ENCODE data around the gene CCDC70.
"Not testable (repeated sequence)": the region's sequence is repeated elsewhere in the genome, so short reads cannot be mapped to it uniquely, and the experiment has no call there.

The CCDC70 gene

DNA sequence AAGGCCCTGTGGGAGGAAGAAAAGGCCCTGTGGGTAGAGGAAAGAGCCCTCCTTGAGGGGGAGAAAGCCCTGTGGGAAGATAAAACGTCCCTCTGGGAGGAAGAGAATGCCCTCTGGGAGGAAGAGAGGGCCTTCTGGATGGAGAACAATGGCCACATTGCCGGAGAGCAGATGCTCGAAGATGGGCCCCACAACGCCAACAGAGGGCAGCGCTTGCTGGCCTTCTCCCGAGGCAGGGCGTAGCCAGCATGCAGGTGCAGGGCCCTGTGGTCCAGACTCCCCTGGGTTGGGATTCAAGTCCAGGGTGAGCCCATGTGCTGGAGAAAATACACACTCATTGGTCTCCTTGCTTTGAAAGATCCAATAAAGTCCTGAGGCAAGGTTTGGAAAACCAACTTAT lies 4.1 kb downstream of the CCDC70 start:
- DNase-seq, result no peak

DNA sequence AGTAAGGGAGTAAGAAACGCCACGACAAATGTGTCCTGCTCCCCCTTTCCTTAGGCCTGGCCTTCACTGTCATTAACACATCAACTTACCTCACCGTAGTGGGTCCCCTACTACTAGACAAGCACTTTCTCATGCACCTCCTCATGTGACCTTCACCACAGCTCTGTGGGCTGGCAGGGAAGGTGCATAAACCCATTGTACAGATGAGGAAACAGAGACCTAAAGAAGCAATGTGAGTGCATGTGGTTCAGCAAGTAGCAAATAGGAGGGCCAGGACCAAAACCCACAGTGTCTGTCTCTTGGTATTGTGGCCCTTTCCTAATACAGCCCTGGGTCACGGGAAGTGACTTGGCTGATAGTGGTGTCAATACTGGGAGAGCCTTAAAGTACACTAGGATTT lies 5.3 kb downstream of the CCDC70 start:
- DNase-seq, result no peak

DNA sequence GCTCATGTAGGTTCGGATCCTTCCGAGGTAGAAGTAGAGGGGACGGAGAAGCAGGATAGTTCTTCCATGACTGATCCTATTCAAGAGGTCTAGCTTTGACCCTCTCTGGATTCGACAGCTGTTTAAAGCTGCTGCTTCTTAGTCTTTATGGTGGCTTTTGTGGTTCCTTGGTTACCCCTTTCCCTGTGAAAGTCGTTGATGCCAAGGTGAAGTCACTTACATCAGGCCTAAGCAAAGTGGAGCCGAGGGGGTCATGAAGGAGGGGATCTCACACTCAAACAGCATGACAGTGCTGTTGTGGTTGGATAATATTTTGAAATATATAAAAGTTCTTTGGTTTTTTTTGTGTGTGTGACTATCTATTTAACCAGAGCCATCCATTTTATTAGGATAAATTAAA lies 8.1 kb downstream of the CCDC70 start:
- no peak for DNase-seq

DNA sequence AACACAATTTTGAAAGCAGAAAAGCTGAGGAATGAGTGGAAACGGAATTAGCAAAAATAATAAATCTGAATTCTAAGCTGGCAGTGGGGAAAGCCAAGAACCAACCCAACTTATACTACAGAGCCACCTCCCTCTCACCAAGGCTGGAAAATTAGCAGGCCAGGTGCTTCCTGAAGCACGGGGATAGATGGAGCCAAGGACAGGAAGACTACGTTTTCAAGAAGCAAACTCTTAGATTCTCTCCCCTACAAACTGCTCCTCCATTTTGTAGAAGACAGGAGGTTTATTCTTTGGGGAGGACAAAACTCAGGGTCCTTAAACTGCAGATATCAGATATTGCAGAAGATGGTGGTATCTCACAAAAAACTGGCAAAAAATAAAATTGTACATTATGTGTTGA lies 8.8 kb downstream of the CCDC70 start:
- DNase-seq, result no peak

DNA sequence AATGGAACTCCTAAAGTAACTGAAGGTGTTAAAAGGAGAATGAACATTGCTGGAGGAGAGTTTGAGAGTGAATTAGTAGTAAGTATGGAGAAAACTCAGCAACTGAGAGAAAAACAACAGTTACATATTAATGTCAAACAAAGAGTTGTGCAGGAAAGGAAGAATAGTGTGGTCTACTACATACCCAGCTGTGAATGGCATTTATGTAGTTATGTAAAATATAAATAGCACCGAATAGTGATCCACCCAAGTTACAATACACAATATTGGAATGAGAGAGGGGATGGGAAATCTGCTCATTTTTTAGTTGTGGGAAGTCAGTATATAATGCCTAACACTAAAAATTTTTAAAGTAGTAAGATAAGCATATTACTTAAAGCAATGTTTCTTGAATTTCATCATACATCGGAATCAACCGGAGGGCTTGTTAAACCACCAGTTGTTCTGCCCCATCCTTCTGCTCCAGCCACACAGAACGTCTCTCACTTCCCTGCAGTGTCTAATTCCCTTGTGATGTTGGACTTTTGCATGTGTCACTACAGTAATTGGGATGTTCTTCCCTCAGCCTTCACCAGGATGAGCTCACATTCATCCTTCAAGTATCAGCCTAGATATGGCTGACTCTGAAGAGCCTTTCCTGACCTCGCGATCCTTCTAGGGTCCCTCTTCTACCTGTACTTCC lies 11.5 kb downstream of the CCDC70 start:
- DNase-seq, result no peak

GRCh38 chr13:51873837-51874236 lies 12.1 kb downstream of the CCDC70 start:
- no peak for DNase-seq

- DNase-seq, result no peak
Measured at GRCh38 chr13:51874651-51875050, 12.9 kb downstream of the CCDC70 start.

DNA sequence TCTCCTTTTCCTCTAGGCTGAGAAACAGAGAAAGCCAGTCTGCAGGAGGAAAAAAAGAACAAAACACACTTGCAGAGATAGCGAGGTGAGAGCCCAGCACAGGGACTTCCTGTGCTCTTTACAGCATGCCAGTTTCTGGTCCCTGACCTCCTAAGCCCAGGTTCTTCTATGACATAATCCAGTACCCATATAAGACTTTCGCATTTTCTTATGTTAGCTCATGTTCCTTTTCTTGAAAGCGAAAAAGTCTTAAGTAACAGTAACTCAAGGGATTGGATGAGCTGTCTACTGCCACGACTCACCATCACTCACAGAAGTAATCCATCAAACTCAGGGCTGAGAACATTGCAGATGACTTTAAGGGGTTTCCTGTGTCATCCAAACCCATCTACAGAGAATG lies 17.4 kb downstream of the CCDC70 start:
- no peak for DNase-seq

GRCh38 chr13:51881296-51881695 lies 19.5 kb downstream of the CCDC70 start:
- DNase-seq, result no peak

DNA sequence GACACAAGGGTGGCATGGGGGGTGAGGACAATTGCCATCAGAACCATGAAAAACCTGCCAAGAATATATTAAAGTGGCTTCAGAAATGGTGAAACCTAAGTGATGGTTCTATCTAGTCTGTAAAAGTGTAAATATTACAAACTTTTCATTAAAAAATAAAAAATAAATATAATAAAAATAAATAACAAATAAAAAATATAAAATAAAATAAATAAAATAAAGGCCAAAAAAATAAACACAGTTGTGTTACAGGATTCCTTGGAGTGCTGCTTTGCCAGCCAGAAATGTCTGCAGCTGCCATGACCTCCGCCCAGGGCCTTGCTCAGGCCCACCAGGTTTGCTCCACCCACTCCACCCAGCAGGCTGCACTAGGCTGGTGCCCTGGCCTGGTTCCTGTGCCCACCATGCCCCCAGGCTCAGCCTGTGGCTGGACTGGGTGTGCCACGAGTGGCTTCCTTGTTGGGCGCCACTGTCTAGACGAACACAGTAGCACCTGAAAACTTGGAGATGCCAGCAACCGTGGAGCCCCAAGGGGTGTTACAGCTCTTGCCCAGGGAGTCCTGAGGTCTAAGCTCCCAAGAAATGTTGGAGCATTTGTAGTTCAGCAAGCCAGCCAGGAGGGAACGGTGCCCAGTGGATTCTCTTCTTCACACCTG lies 20.9 kb downstream of the CCDC70 start:
- DNase-seq, result no peak

- no peak for DNase-seq
Measured at GRCh38 chr13:51883226-51883600, 21.4 kb downstream of the CCDC70 start.

- DNase-seq, result no peak
Measured at GRCh38 chr13:51885651-51886050, 23.9 kb downstream of the CCDC70 start.

DNA sequence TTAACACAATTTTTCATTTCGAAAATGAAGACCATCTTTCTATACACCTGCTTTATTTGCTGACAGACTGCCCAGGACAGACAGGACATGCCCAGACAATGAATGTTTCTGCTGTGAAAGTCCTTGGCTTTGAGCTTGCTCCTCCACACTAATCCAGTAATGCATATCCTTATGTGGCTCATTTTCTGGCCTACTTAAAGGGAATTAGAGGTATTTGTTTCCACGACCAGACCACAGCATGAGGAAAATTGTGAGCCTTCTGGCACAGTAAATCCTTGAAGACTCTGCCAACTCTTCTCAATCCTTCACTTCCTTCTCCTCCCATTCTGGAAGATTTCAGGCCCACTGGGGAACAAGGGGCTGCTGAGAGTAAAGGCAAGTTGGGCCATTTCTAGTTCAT lies 25.7 kb downstream of the CCDC70 start:
- DNase-seq, result no peak

DNA sequence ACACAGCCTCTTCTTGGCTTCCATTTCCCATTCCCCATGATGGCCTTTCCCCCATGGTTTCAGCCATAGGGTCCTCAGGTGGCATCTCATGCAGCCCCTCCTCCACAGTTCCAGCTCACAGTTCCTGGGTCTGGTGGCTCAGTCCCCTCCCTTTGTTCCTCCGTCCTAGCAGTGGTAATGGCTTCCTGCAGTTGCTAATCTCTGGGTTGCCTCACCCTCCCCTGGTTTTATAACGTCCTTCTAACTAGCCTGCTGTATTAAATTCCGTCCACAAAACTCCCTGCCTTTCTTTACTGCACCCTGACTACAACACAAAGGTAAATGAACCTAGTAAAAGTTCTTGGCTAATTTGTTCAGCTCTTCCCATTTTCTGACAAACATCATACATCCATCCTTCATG lies 30.9 kb downstream of the CCDC70 start:
- DNase-seq, result no peak

- no peak for DNase-seq
Measured at GRCh38 chr13:51894239-51894638, 32.5 kb downstream of the CCDC70 start.

GRCh38 chr13:51895906-51896888 lies 34.4 kb downstream of the CCDC70 start:
- DNase-seq, result peak; percentile 51 to 52

DNA sequence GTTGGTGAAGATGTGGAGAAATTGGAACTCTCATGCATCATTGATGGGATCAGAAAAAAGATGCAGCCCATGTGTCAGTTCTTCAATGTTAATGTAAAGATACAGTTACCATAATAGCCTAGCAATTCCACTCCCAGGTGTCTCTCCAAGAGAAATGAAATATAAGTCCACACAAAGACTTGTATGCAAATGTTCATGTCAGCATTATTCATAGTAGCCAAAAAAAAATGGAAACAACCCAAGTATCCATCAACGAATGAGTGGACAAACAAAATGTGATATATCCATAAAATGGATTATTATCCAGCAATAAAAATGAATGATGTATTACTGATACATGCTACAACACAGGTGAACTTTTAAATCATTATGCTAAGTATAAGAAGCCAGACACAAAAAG lies 38.7 kb downstream of the CCDC70 start:
- DNase-seq, result no peak

- DNase-seq, result no peak
Measured at GRCh38 chr13:51902776-51903175, 41.0 kb downstream of the CCDC70 start.

- DNase-seq, result no peak
Measured at GRCh38 chr13:51905787-51906186, 44.0 kb downstream of the CCDC70 start.

DNA sequence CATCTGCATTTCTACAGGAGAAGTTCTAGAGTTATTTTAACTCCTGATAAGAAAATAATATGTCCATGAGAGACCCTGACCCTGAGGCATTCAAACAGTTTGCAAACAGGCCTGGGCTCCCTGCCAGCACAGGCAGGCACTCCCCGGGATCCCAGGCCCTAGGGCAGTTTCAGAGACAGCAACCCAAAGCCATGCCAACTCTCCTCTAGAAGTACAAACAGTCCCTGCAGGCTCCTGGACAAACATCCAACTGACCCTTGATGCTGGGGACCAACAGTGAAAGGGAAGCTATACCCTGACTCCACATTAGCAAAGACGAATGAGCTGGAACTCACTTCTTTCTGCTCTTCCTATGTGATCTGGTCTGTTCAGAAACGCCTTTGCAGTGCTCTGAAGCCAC lies 44.8 kb downstream of the CCDC70 start:
- DNase-seq, result no peak

DNA sequence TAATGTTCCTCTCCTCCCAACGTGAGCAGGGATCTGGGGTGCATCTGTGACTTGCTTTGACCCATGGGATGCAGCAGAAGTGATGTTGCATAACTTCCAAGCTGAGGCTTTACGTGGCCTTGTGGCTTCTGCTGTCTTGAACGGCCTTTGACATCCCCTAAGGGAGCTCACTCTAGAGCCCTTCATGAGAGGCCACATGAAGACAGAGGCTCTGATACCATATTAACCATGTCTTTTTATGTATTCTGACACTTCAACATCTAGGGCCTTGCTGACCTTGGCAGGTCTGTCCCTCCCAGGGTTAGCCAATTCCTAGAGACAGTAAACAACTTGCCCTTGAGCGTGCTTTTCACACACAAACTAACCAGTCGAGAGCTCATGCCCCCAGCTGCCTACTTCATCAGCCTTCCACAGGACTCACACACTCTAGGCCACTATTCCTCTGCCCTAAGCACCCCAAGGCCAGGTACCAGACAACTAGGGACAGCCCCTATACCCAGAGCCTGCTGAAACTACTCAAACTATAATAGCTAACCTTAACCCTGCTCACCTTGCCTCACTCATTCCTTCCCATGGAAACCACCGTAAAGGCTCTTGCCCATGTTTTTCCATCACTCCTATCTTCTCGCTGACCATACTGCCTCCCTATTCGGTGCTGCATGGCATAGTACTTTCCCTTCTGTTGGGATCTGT lies 45.4 kb downstream of the CCDC70 start:
- no peak for DNase-seq

DNA sequence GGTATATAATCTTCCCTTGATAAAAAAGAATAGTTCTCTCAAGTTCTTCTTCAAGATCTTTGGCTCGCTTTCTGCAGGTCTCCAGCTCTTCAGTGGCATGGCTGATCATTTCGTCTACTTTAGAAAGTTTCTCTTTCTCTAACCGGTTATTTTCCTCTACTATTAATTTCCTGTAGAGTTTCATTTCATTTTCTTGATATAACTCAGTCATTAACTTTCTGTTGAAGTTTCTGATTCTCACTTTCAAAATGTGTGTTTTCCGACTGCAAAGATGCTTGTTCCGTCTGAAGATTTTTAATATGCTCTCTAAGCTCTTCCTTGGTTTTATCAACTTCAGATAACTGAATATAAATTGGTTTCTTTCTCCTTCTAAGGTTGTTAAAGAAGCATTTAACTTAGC lies 47.5 kb downstream of the CCDC70 start:
- not testable (repeated sequence) for DNase-seq

GRCh38 chr13:51910508-51910907 lies 48.7 kb downstream of the CCDC70 start:
- DNase-seq, result no peak
